OCI-LY7 (cell line): ENCODE results near the gene TIMP3.

Experiments used
- EZH2phosphoT487 ChIP-seq: fragments of 200-600 bp; sonication (generic); IDR thresholded peaks from 2 replicates; pipeline ENCODE4 v1.6.1; 2018; ENCODE audit warnings: low read depth, borderline replicate concordance, mild to moderate bottlenecking, mixed run types, antibody characterized with exemption, low read length, moderate library complexity, mixed read lengths
- TF ChIP-seq, protein P1 (sequence below): fragments of 200-600 bp; sonication (generic); conservative IDR thresholded peaks from 2 replicates; pipeline ENCODE4 v1.5.1; 2014; ENCODE audit warnings: mild to moderate bottlenecking, antibody characterized with exemption, low read length, moderate library complexity, mixed read lengths

DNA sequence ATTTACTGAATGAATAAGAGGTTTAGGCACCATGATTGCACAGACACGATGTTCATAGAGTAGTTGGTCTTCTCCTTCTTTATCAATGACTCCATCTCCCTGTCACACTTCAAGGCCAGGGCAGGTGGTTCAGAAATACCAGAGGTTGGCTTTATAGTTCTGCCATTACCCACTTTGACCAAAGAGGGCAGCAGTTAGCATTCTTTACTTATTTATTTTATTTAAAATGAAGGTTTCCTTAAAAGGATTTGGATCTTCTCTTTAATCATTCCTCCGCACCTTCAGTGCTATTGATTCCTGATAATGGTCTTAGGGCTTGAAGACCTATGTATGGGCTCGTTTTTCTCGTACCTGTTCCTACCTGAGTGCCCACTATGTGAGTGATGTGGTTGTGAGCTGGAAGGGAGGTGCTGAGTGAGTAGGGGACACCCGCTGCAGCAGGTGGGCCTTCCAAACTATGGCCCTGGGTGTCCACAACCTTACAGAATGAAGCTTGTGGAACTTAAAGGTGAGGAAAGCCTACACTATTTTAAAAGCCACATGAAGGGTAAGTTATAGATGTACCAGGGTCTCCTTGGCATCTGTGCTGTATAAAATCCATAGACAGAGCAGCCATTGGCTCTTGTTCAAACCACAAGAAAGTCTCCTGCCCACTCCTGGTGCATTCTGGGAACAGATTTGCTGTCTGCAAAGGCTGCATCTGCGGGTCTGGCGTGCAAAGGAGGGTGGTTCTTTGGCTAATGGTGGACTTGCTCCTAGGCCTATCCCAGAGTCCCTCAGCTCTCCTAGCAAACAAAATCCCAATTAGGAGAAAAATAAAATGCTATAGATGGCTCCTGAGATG, 35.0 kb downstream of the TIMP3 start:
- TF ChIP-seq, protein P1, sequence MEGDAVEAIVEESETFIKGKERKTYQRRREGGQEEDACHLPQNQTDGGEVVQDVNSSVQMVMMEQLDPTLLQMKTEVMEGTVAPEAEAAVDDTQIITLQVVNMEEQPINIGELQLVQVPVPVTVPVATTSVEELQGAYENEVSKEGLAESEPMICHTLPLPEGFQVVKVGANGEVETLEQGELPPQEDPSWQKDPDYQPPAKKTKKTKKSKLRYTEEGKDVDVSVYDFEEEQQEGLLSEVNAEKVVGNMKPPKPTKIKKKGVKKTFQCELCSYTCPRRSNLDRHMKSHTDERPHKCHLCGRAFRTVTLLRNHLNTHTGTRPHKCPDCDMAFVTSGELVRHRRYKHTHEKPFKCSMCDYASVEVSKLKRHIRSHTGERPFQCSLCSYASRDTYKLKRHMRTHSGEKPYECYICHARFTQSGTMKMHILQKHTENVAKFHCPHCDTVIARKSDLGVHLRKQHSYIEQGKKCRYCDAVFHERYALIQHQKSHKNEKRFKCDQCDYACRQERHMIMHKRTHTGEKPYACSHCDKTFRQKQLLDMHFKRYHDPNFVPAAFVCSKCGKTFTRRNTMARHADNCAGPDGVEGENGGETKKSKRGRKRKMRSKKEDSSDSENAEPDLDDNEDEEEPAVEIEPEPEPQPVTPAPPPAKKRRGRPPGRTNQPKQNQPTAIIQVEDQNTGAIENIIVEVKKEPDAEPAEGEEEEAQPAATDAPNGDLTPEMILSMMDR = peak; percentile 78
- no peak for TF ChIP-seq EZH2phosphoT487
